Mesendoderm (in vitro differentiated cells): ENCODE results near the gene STX18.

ENCODE experiments used
- DNase-seq: peaks from one replicate; pipeline ENCODE4 v3.0.0; 2013
- H2AK5ac ChIP-seq: 2 replicates; pipeline ENCODE4 v1.6.1; 2013; ENCODE audit warnings: low read length, inconsistent platforms
- H2BK120ac ChIP-seq: 2 replicates; pipeline ENCODE4 v1.6.1; 2013; ENCODE audit warnings: low read depth, mild to moderate bottlenecking, low read length, moderate library complexity, mixed read lengths
- H2BK15ac ChIP-seq: replicated peaks from 2 replicates; pipeline ENCODE4 v1.6.1; 2013; ENCODE audit warnings: low read depth, mild to moderate bottlenecking, moderate library complexity
- H2BK5ac ChIP-seq: 2 replicates; pipeline ENCODE4 v1.6.1; 2013; ENCODE audit warnings: low read length, inconsistent platforms
- H3K18ac ChIP-seq: 2 replicates; pipeline ENCODE4 v1.6.1; 2013; ENCODE audit warnings: mild to moderate bottlenecking, low read length, mixed read lengths
- H3K23ac ChIP-seq: one replicate; pipeline ENCODE4 v1.6.1; 2013; ENCODE audit warnings: low read length
- H3K27ac ChIP-seq: 2 replicates; pipeline ENCODE4 v1.5.1; 2013; ENCODE audit warnings: low read depth, mild to moderate bottlenecking, inconsistent platforms, low read length, moderate library complexity
- H3K27me3 ChIP-seq: 2 replicates; pipeline ENCODE4 v1.6.1; 2013; ENCODE audit warnings: low read length, control low read depth, mild to moderate bottlenecking, inconsistent platforms; ENCODE audit not compliant: insufficient read depth, poor library complexity
- H3K36me3 ChIP-seq: 2 replicates; pipeline ENCODE4 v1.6.1; 2013; ENCODE audit warnings: low read length, inconsistent platforms; ENCODE audit not compliant: control insufficient read depth, insufficient read depth
- H3K4ac ChIP-seq: one replicate; pipeline ENCODE4 v1.6.1; 2013; ENCODE audit warnings: low read depth, mild to moderate bottlenecking, low read length, moderate library complexity
- H3K4me1 ChIP-seq: 2 replicates; pipeline ENCODE4 v1.6.1; 2013; ENCODE audit warnings: low read depth, low read length, inconsistent platforms; ENCODE audit not compliant: control insufficient read depth
- H3K4me2 ChIP-seq: 2 replicates; pipeline ENCODE4 v1.6.1; 2013; ENCODE audit warnings: low read length
- H3K4me3 ChIP-seq: 2 replicates; pipeline ENCODE4 v1.5.1; 2013; ENCODE audit warnings: mild to moderate bottlenecking, low read length
- H3K56ac ChIP-seq: one replicate; pipeline ENCODE4 v1.6.1; 2013; ENCODE audit warnings: low read length
- H3K79me1 ChIP-seq: 2 replicates; pipeline ENCODE4 v1.6.1; 2013; ENCODE audit warnings: low read length, inconsistent platforms
- H3K79me2 ChIP-seq: 2 replicates; pipeline ENCODE4 v1.6.1; 2013; ENCODE audit warnings: mild to moderate bottlenecking, low read length; ENCODE audit not compliant: control insufficient read depth, insufficient read depth
- H3K9ac ChIP-seq: 2 replicates; pipeline ENCODE4 v1.6.1; 2013; ENCODE audit warnings: low read length, inconsistent platforms
- H4K5ac ChIP-seq: one replicate; pipeline ENCODE4 v1.6.1; 2013; ENCODE audit warnings: low read length
- H4K8ac ChIP-seq: one replicate; pipeline ENCODE4 v1.6.1; 2013; ENCODE audit warnings: low read depth, mild to moderate bottlenecking, control low read depth, low read length, moderate library complexity
- WGBS: extraction: QIAGEN DNeasy Blood & Tissue Kit; methylation state at CpG from one replicate; pipeline ENCODE4 v1.1.7; 2013; ENCODE audit warnings: low lambda C conversion rate, missing lambda C conversion rate; ENCODE audit not compliant: insufficient coverage; ENCODE audit errors: extremely low coverage; 5-methylcytosine and 5-hydroxymethylcytosine counted together

STX18 gene

DNA sequence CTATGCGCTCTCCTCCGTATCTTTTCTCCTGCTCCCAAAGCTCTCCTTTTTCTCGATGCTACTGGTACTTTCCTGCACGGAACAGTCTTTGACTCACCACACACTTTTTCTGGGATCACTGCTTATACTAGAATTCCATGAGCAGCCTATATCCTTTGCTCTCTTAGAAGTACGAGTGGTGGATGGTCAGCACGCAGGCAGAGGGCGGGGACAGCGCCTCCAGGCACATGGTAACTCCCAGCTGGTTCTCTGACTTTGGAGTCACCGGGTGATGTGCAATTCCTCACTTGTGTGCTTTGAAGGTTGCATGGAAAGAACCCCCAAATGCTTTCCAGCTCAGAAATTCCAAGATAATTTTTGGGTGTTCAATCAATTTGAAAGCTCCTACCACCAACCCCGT is 56.0 kb downstream of the STX18 start:
- Histone ChIP-seq H3K79me1 (peaks cover 2% of the 10 kb centered on the region), H4K5ac (no peak overlapping the region), H3K9ac (no peak overlapping the region), H3K79me2 (no peaks in the 10 kb centered on the region), H4K8ac (no peak overlapping the region), H3K4me1 (no peaks in the 10 kb centered on the region), H3K36me3 (no peaks in the 10 kb centered on the region), H3K4me3 (no peak overlapping the region), H3K27ac (no peak overlapping the region), H3K4ac (no peak overlapping the region), H2BK5ac (no peak overlapping the region), H3K23ac (no peak overlapping the region), H3K56ac (no peak overlapping the region), H2BK15ac (no peak overlapping the region), H2BK120ac (no peak overlapping the region), H3K18ac (no peak overlapping the region), H3K27me3 (no peaks in the 10 kb centered on the region), H3K4me2 (no peak overlapping the region), H2AK5ac (no peak overlapping the region)
- WGBS: no CpG with 5 or more reads among the region's 10 CpGs
- no peak for DNase-seq

GRCh38 chr4:4481399-4481994 is 60.4 kb downstream of the STX18 start:
- Histone ChIP-seq H4K5ac (no peak overlapping the region), H3K27me3 (no peaks in the 10 kb centered on the region), H2BK15ac (no peak overlapping the region), H3K4ac (no peak overlapping the region), H2BK5ac (no peak overlapping the region), H3K4me1 (no peaks in the 10 kb centered on the region), H3K79me1 (peaks cover 2% of the 10 kb centered on the region), H3K9ac (no peak overlapping the region), H3K4me2 (no peak overlapping the region), H3K79me2 (no peaks in the 10 kb centered on the region), H4K8ac (no peak overlapping the region), H3K27ac (no peak overlapping the region), H3K23ac (no peak overlapping the region), H3K4me3 (no peak overlapping the region), H2AK5ac (no peak overlapping the region), H3K36me3 (no peaks in the 10 kb centered on the region), H3K18ac (no peak overlapping the region), H3K56ac (no peak overlapping the region), H2BK120ac (no peak overlapping the region)
- WGBS: no CpG with 5 or more reads among the region's 3 CpGs
- DNase-seq: no peak

DNA sequence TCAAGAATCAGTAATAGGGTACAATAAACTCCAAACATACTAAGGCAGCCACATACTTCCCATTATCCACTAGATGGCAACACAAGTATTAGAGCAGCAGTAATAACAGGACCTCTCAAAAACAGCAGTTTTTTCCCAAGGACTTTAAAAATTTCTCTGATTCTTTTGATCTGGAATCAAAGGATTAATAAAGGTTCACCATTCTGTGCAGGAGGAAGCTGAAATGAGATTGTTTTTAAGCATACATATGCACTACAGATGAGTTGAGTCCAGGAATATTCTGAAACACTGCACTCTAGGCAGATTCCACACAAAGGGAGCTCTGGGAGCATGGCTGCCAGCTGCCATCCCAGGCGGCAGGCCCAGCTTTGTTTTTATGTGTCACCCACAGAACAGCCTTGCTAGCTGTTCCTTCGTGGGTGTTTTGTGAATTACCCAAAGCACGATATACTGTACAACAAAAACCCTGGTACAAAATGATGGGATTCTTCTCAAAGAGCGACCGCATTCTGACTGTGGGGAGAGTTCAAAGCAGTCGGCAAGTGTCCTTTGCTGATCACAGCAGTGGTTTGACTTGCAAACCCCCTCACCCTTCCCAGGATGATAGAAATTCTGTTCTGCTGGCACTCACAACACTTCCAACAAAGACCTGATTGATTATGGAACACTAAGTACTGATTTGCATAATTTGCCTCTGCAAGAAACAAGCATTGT is 61.0 kb downstream of the STX18 start:
- WGBS: no CpG with 5 or more reads among the region's 6 CpGs
- H3K79me2 ChIP-seq: no peaks in the 10 kb centered on the region
- no peak overlapping the region for H3K4me2 ChIP-seq
- no peak overlapping the region for H3K9ac ChIP-seq
- H3K56ac ChIP-seq: no peak overlapping the region
- peak; percentile 16 for DNase-seq
- H3K23ac ChIP-seq: no peak overlapping the region
- H2BK15ac ChIP-seq: no peak overlapping the region
- H2AK5ac ChIP-seq: no peak overlapping the region
- no peaks in the 10 kb centered on the region for H3K27me3 ChIP-seq
- H2BK120ac ChIP-seq: no peak overlapping the region
- peaks cover 2% of the 10 kb centered on the region for H3K79me1 ChIP-seq
- H4K8ac ChIP-seq: no peak overlapping the region
- H3K4ac ChIP-seq: no peak overlapping the region
- H4K5ac ChIP-seq: no peak overlapping the region
- no peak overlapping the region for H3K27ac ChIP-seq
- no peaks in the 10 kb centered on the region for H3K36me3 ChIP-seq
- no peak overlapping the region for H3K18ac ChIP-seq
- no peak overlapping the region for H2BK5ac ChIP-seq
- no peak overlapping the region for H3K4me3 ChIP-seq
- H3K4me1 ChIP-seq: no peaks in the 10 kb centered on the region

GRCh38 chr4:4480205-4480604 is 61.6 kb downstream of the STX18 start:
- H3K27ac ChIP-seq: no peak overlapping the region
- H4K5ac ChIP-seq: no peak overlapping the region

GRCh38 chr4:4479366-4479765 is 62.5 kb downstream of the STX18 start:
- Histone ChIP-seq H3K18ac (no peak overlapping the region), H3K9ac (no peak overlapping the region), H3K79me1 (peaks cover 2% of the 10 kb centered on the region), H2AK5ac (no peak overlapping the region), H2BK120ac (no peak overlapping the region), H4K8ac (no peak overlapping the region), H3K4me2 (no peak overlapping the region), H3K4me3 (no peak overlapping the region), H2BK5ac (no peak overlapping the region), H3K27me3 (no peaks in the 10 kb centered on the region), H3K4me1 (no peaks in the 10 kb centered on the region), H3K23ac (no peak overlapping the region), H3K36me3 (no peaks in the 10 kb centered on the region), H2BK15ac (no peak overlapping the region), H3K4ac (no peak overlapping the region), H4K5ac (no peak overlapping the region), H3K56ac (no peak overlapping the region), H3K27ac (no peak overlapping the region), H3K79me2 (no peaks in the 10 kb centered on the region)
- no peak for DNase-seq
- WGBS: 100% methylated on average over 1 of the region's 2 CpGs

More at GRCh38 chr4:4480205-4480604, 61.6 kb downstream of the STX18 start:
- Histone ChIP-seq H2BK5ac (no peak overlapping the region), H3K9ac (no peak overlapping the region), H3K4me1 (no peaks in the 10 kb centered on the region), H2BK15ac (no peak overlapping the region), H3K23ac (no peak overlapping the region), H3K36me3 (no peaks in the 10 kb centered on the region), H3K79me1 (peaks cover 2% of the 10 kb centered on the region), H2BK120ac (no peak overlapping the region), H3K79me2 (no peaks in the 10 kb centered on the region), H3K18ac (no peak overlapping the region), H3K4me3 (no peak overlapping the region), H3K4me2 (no peak overlapping the region), H4K8ac (no peak overlapping the region), H2AK5ac (no peak overlapping the region), H3K4ac (no peak overlapping the region), H3K27me3 (no peaks in the 10 kb centered on the region), H3K56ac (no peak overlapping the region)
- no CpG with 5 or more reads among the region's 7 CpGs for WGBS
- DNase-seq: peak; percentile 76

DNA sequence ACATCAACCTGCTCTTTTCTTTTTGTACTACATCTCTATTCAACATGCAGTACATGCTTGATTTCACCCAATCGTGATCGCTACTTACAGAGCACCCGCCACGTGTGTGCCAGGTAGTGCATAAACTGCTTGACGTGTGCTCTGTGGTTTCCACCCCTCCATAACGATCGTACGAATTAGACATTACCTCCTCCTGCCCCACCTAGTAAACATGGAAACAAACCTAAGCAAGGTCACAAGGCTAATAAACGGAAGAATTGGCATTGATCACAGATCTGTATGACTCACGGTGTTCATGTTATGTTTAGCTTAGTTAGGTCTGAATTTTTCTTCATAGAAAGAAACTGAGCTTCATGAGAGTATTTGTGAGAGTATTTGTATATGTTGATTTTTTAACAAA is 64.1 kb downstream of the STX18 start:
- Histone ChIP-seq H3K4ac (no peak overlapping the region), H3K9ac (no peak overlapping the region), H3K36me3 (no peaks in the 10 kb centered on the region), H3K27ac (no peak overlapping the region), H4K5ac (no peak overlapping the region), H3K23ac (no peak overlapping the region), H3K4me1 (no peaks in the 10 kb centered on the region), H3K79me2 (no peaks in the 10 kb centered on the region), H2AK5ac (no peak overlapping the region), H3K27me3 (no peaks in the 10 kb centered on the region), H3K4me2 (no peak overlapping the region), H3K79me1 (no peaks in the 10 kb centered on the region), H2BK15ac (no peak overlapping the region), H3K56ac (no peak overlapping the region), H3K4me3 (no peak overlapping the region), H2BK5ac (no peak overlapping the region), H3K18ac (no peak overlapping the region), H2BK120ac (no peak overlapping the region), H4K8ac (no peak overlapping the region)
- WGBS: no CpG with 5 or more reads among the region's 10 CpGs
- DNase-seq: no peak
